CD4-positive, alpha-beta memory T cell (primary cell): ENCODE measurements around the gene ADAMTS8. TPM values are rescaled to one million over a fixed set of nuclear protein-coding genes. Genes with fewer than 3 reads are reported as not detected.

Experiments
- CTCF ChIA-PET: fragments of 350-600 bp; sonication (Branson Sonifier 250); formaldehyde crosslinking; loops from one replicate; lab custom pipeline; 2021; ENCODE audit warnings: inconsistent platforms; ENCODE audit not compliant: partially characterized antibody; lab: Charles Lee
- POLR2A ChIA-PET: fragments of 350-600 bp; sonication (Branson Sonifier 250); formaldehyde crosslinking; loops from one replicate; lab custom pipeline; 2021; ENCODE audit not compliant: partially characterized antibody; lab: Charles Lee
- DNase-seq, 5 donors: peaks; one replicate each; pipeline versions ENCODE4 v3.0.0 to v3.0.0-alpha.2; 2020 to 2022; ENCODE audit warnings: mixed read lengths in 1 of 5
- H3K27ac ChIP-seq: one replicate; pipeline ENCODE4 v1.7.0; 2013; ENCODE audit warnings: low read depth, low read length
- H3K27me3 ChIP-seq: 2 replicates; pipeline ENCODE4 v1.7.0; 2013; ENCODE audit warnings: mild to moderate bottlenecking, low read length, moderate library complexity; ENCODE audit not compliant: insufficient read depth
- H3K36me3 ChIP-seq: 2 replicates; pipeline ENCODE4 v1.7.0; 2013; ENCODE audit warnings: mild to moderate bottlenecking, low read length, moderate library complexity; ENCODE audit not compliant: insufficient read depth
- H3K4me1 ChIP-seq: 2 replicates; pipeline ENCODE4 v1.7.0; 2013; ENCODE audit warnings: mild to moderate bottlenecking, low read length, moderate library complexity; ENCODE audit not compliant: insufficient read depth
- H3K4me3 ChIP-seq, 2 donors: one replicate each; pipeline ENCODE4 v1.7.0; 2013; ENCODE audit warnings: low read length in 2 of 2, mild to moderate bottlenecking in 1 of 2
- H3K9me3 ChIP-seq, 2 donors: one replicate each; pipeline ENCODE4 v1.7.0; 2013; ENCODE audit warnings: low read length in 2 of 2, control low read depth in 1 of 2; ENCODE audit not compliant: control insufficient read depth in 1 of 2
- H3K27ac Mint-ChIP-seq, 7 donors: one replicate each; pipeline ENCODE4 v1.8.0; 2020 to 2021; ENCODE audit warnings: mixed read lengths in 7 of 7, mild to moderate bottlenecking in 6 of 7, inconsistent platforms in 3 of 7, moderate library complexity in 3 of 7
- H3K27me3 Mint-ChIP-seq, 2 donors: one replicate each; pipeline ENCODE4 v1.8.0; 2020 to 2021; ENCODE audit warnings: mixed read lengths in 2 of 2
- H3K36me3 Mint-ChIP-seq, 2 donors: one replicate each; pipeline ENCODE4 v1.8.0; 2020 to 2021; ENCODE audit warnings: mixed read lengths in 2 of 2, inconsistent platforms in 1 of 2, mild to moderate bottlenecking in 1 of 2
- H3K4me1 Mint-ChIP-seq, 4 donors: one replicate each; pipeline ENCODE4 v1.8.0; 2020 to 2021; ENCODE audit warnings: mixed read lengths in 4 of 4, mild to moderate bottlenecking in 1 of 4
- H3K4me3 Mint-ChIP-seq, 8 donors: one replicate each; pipeline ENCODE4 v1.8.0; 2020 to 2021; ENCODE audit warnings: mixed read lengths in 8 of 8, mild to moderate bottlenecking in 7 of 8, moderate library complexity in 6 of 8, inconsistent platforms in 3 of 8
- H3K9me3 Mint-ChIP-seq, 8 donors: one replicate each; pipeline ENCODE4 v1.8.0; 2020 to 2021; ENCODE audit warnings: mixed read lengths in 8 of 8, mild to moderate bottlenecking in 5 of 8, inconsistent platforms in 3 of 8, moderate library complexity in 1 of 8
- intact Hi-C: fragments of 100-400 bp; cut with micrococcal nuclease; formaldehyde crosslinking; loops from one replicate; pipeline ENCODE4 v1.15.1; 2023
- polyA plus RNA-seq, 2 donors: library from polyadenylated mRNA; unstranded; fragments of 300-500 nt; fragmentation: Illumina TruSeq; gene quantifications; one replicate each; pipeline ENCODE4 v1.2.3, GENCODE V29; 2021
- total RNA-seq, 2 experiments: library from RNA; stranded (reverse); gene quantifications; one replicate each; pipeline ENCODE4 v1.2.3, GENCODE V29; 2021

The ADAMTS8 gene
- total and polyA plus RNA-seq, 4 experiments from 2014 or later: not detected

DNA sequence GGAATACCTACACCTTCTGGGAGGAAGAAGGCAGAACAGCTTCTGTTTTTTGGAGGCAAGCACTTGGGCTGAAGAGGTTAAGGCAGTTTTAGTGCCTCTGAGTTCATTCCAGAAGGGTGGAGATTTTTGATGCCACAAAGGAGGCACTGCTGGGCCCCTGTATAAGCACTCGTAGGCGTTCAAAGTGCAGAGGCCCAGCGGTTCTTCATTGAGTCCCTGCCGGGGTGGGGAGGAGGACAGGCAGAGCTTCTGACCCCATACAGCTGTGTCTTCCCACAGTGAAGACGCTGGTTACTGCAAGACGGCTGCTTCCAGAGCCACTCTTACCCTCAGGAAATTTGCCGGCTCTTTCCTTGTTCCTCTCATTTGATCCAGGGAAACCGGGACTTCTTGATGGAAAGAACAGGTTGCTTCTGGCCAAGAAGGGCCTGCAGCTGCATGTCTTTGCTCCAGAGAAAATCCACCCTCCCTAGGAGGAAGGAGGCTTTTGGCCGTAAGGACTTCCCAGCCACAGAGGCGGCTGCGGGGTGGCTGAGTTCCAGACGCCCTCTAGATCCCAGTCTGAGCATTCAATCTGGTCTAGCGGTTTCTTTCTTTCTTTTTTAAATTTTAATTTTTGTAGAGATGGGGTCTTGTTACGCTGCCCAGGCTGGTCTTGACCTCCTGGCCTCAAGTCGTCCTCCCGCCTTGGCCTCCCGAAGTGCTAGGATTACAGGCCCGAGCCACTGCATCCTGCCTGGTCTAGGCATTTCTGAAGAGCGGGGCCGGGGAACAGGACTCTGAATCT is 29.4 kb upstream of the ADAMTS8 start:
- H3K4me3 Mint-ChIP-seq: peak overlapping the region in 1 of 8 donors; percentile 57
- H3K36me3 Mint-ChIP-seq: no peaks in the 10 kb centered on the region
- H3K27ac Mint-ChIP-seq: no peak overlapping the region
- peaks cover 9 to 17% of the 10 kb centered on the region in 2 donors for H3K27me3 Mint-ChIP-seq
- DNase-seq: no peak
- H3K9me3 ChIP-seq: no peaks in the 10 kb centered on the region
- H3K36me3 ChIP-seq: no peaks in the 10 kb centered on the region
- H3K27me3 ChIP-seq: no peaks in the 10 kb centered on the region
- H3K4me1 Mint-ChIP-seq: no peaks in the 10 kb centered on the region
- no peak overlapping the region for H3K27ac ChIP-seq
- ChIA-PET POLR2A (no interaction called here), CTCF (no interaction called here)
- H3K4me1 ChIP-seq: no peaks in the 10 kb centered on the region
- no peaks in the 10 kb centered on the region for H3K9me3 Mint-ChIP-seq
- intact Hi-C loops: no loop called here
- no peak overlapping the region for H3K4me3 ChIP-seq

DNA sequence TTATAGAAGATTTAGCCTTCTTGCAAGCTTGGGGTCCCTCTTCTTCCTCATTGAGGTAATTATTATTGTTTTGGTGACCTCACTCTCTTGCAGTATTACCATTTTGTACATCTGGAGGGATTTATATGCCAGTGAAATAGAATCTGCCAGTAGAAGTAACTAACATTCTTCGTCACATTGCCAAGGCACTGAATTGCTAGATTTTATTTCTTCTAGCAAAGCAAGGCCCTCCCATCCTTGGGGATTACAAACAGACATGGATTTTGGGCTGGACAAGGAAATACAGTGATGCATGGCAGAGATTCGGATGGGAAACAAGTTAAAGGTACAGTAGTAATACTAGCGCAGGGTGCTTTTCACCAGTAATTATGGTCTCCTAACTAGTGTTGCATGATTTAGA is 27.9 kb upstream of the ADAMTS8 start:
- ChIA-PET POLR2A (no interaction called here), CTCF (no interaction called here)
- no peaks in the 10 kb centered on the region for H3K36me3 ChIP-seq
- no peak for DNase-seq
- Mint-ChIP-seq H3K4me3 (no peak overlapping the region), H3K9me3 (no peaks in the 10 kb centered on the region), H3K27ac (no peak overlapping the region), H3K36me3 (no peaks in the 10 kb centered on the region), H3K27me3 (peaks cover 10 to 27% of the 10 kb centered on the region in 2 donors), H3K4me1 (no peaks in the 10 kb centered on the region)
- H3K27ac ChIP-seq: no peak overlapping the region
- H3K4me3 ChIP-seq: no peak overlapping the region
- intact Hi-C loops: no loop called here
- no peaks in the 10 kb centered on the region for H3K9me3 ChIP-seq
- no peaks in the 10 kb centered on the region for H3K27me3 ChIP-seq
- no peaks in the 10 kb centered on the region for H3K4me1 ChIP-seq

DNA sequence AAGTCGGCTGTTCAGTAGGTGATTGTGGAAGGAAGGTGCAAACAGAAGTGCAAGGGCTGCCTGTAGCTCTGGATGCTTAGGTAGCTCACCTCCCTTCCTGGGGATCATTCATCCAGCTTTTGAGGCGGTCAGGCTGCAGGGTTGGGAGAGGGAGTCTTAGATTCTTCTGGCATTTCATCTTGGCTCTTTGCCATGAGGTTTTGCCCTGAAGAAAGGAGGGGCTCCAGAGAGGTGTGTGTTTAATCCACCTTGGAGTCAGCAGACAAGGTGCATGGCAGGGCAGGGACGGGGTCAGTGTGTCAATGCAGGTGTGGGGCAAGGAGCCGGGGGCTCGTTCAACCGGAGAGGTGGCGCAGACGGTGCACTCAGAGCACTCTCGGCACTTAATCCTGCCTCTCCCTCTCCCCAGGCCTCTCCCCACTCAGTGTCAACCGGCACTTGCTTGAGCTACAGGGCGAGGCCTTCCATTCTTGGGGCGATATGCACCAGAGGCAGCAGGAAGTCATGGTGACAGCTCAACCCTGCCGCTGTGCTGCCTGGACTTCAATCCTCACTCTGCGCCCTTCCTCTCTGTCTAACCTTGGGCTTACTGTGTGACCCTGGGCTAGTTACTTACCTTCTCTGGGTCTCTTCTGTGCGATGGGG is 27.2 kb upstream of the ADAMTS8 start:
- peaks cover 16 to 27% of the 10 kb centered on the region in 2 donors for H3K27me3 Mint-ChIP-seq
- Histone ChIP-seq H3K27me3 (no peaks in the 10 kb centered on the region), H3K4me3 (no peak overlapping the region), H3K4me1 (no peaks in the 10 kb centered on the region), H3K9me3 (no peaks in the 10 kb centered on the region), H3K27ac (no peak overlapping the region), H3K36me3 (no peaks in the 10 kb centered on the region)
- no peaks in the 10 kb centered on the region for H3K4me1 Mint-ChIP-seq
- H3K36me3 Mint-ChIP-seq: no peaks in the 10 kb centered on the region
- no peak overlapping the region for H3K4me3 Mint-ChIP-seq
- ChIA-PET POLR2A (no interaction called here), CTCF (interaction anchor here (1.5 kb wide), 1 partner anchor 21 kb away, joined by 4 read pairs; no protein-coding TSS in a partner anchor)
- no peaks in the 10 kb centered on the region for H3K9me3 Mint-ChIP-seq
- intact Hi-C loops: no loop called here
- no peak overlapping the region for H3K27ac Mint-ChIP-seq
- no peak for DNase-seq

DNA sequence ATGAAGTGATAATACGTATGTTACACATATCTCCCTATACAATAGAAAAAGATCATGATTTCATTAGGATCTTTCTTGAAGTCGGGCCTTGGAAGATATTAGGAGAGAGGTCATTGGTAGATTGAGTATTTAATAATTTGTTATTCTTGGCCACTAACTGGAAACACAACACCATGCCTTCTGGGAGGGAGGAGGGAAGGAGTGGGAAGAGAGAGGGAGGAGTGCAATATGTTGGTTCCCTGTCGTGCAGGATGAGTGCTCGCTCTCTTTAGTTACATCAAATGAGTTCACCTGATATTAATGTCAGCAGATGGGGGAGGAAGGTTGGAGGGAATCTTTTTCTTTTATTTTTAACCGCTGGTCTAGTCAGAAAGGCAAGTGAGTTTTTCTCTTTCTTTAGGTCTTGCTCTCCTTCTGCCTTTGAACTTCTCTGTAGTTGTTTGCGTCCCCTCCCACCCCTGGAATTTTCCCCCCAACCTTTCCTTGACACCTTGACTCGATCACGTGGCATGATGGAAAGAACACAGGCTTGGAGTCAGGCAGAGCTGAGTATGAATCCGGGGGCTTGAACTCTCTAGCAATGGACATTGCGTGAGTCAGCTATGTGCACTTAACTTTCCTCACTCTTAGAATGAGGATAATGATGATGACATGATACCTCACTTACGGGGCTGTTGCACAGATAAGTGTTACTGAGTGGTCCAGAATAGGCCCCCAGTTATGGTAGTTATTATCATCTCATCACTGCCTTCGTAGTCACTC is 26.3 kb upstream of the ADAMTS8 start:
- peaks cover 19 to 30% of the 10 kb centered on the region in 2 donors for H3K27me3 Mint-ChIP-seq
- H3K27ac Mint-ChIP-seq: no peak overlapping the region
- no peaks in the 10 kb centered on the region for H3K36me3 ChIP-seq
- ChIA-PET CTCF (interaction anchor here (1.5 kb wide), 1 partner anchor 20 kb away, joined by 4 read pairs; no protein-coding TSS in a partner anchor), POLR2A (no interaction called here)
- no peaks in the 10 kb centered on the region for H3K27me3 ChIP-seq
- H3K4me1 ChIP-seq: no peaks in the 10 kb centered on the region
- H3K9me3 ChIP-seq: no peaks in the 10 kb centered on the region
- no peak overlapping the region for H3K4me3 Mint-ChIP-seq
- DNase-seq: no peak
- no peaks in the 10 kb centered on the region for H3K36me3 Mint-ChIP-seq
- no peaks in the 10 kb centered on the region for H3K9me3 Mint-ChIP-seq
- peaks cover 0 to 5% (median 0%) of the 10 kb centered on the region in 4 donors for H3K4me1 Mint-ChIP-seq
- intact Hi-C loops: no loop called here
- H3K27ac ChIP-seq: no peak overlapping the region
- no peak overlapping the region for H3K4me3 ChIP-seq

DNA sequence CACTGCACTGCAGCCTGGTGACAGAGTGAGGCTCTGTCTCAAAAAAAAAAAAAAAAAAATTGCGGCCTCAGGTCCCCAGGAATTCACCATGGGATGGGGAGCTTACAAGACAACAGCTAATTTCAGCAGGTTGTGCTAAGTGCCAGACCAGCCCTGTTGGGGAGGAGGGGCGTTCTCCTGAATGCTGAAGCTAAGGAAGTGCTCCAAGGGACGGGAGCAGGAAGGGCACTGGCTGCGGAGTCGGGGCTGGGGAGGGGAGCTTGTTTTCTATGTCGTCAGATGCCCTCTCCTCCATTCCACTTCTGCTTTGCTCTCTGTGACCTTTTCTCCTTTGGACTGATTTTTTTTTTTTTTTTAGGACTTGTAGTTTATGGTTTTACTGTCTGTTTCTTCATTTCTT is 24.5 kb upstream of the ADAMTS8 start:
- H3K9me3 Mint-ChIP-seq: no peaks in the 10 kb centered on the region
- H3K27me3 Mint-ChIP-seq: peaks cover 27 to 29% of the 10 kb centered on the region in 2 donors
- peak overlapping the region in 1 of 7 donors; percentile 61 for H3K27ac Mint-ChIP-seq
- Histone ChIP-seq H3K4me3 (no peak overlapping the region), H3K9me3 (no peaks in the 10 kb centered on the region), H3K4me1 (peaks cover 3% of the 10 kb centered on the region), H3K27ac (no peak overlapping the region), H3K36me3 (no peaks in the 10 kb centered on the region), H3K27me3 (no peaks in the 10 kb centered on the region)
- no peaks in the 10 kb centered on the region for H3K36me3 Mint-ChIP-seq
- DNase-seq: no peak
- ChIA-PET CTCF (interaction anchor here (1.0 to 1.4 kb wide), 3 partner anchors 10 to 409 kb away, joined by 3 to 7 read pairs (median 3); no protein-coding TSS in a partner anchor), POLR2A (no interaction called here)
- intact Hi-C loops: no loop called here
- H3K4me1 Mint-ChIP-seq: peaks cover 3 to 20% (median 4%) of the 10 kb centered on the region in 4 donors
- H3K4me3 Mint-ChIP-seq: no peak overlapping the region

DNA sequence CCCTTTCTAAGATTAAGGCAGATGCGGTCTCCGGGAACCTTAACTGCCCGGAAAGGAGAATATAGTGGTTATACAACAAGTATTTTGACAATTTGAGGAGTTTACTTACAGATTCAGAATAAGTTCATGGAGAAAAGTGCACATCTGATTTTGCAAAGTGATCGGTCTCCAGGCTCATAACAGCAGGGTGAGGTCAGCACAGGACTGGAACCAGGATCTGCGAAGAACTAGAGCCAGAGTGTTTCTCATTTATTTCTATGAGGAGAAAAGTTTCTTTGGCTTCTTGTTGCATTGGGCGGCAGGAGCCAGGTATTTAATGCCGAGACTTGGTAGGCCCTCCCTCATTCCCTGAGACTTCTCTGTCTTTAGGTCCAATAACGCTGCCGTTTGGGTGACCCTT is 23.8 kb upstream of the ADAMTS8 start:
- Mint-ChIP-seq H3K4me1 (peaks cover 3 to 22% (median 4%) of the 10 kb centered on the region in 4 donors), H3K9me3 (no peaks in the 10 kb centered on the region), H3K27me3 (peaks cover 28 to 31% of the 10 kb centered on the region in 2 donors), H3K4me3 (no peak overlapping the region), H3K36me3 (no peaks in the 10 kb centered on the region), H3K27ac (no peak overlapping the region)
- H3K27ac ChIP-seq: no peak overlapping the region
- no peaks in the 10 kb centered on the region for H3K9me3 ChIP-seq
- peaks cover 3% of the 10 kb centered on the region for H3K4me1 ChIP-seq
- no peak overlapping the region for H3K4me3 ChIP-seq
- CTCF ChIA-PET: interaction anchor here (1.7 kb wide), 1 partner anchor 19 kb away, joined by 5 read pairs; no protein-coding TSS in a partner anchor
- no peaks in the 10 kb centered on the region for H3K36me3 ChIP-seq
- DNase-seq: no peak
- intact Hi-C loops: no loop called here
- H3K27me3 ChIP-seq: no peaks in the 10 kb centered on the region
- POLR2A ChIA-PET: no interaction called here
